Thyroid gland (tissue), 4 donors: ENCODE measurements around the gene CHRDL2. TPM values are rescaled to one million over a fixed set of nuclear protein-coding genes. Genes with fewer than 3 reads are reported as not detected.
"Not testable (repeated sequence)": the region's sequence is repeated elsewhere in the genome, so short reads cannot be mapped to it uniquely, and the experiment has no call there.

Experiments used
- DNase-seq, 2 donors: peaks; one replicate each; pipeline ENCODE4 v3.0.0-alpha.2; 2019
- H3K27ac ChIP-seq, 3 donors: fragments of 200-600 bp; sonication (generic); 1 replicate in 2 of 3; 2 replicates in 1 of 3; pipeline ENCODE4 v1.5.1; 2016 to 2019; ENCODE audit warnings: mild to moderate bottlenecking in 1 of 3, moderate library complexity in 1 of 3
- H3K27me3 ChIP-seq: fragments of 200-600 bp; sonication (generic); one replicate; pipeline ENCODE4 v1.5.1; 2019
- H3K36me3 ChIP-seq, 2 donors: fragments of 200-600 bp; sonication (generic); one replicate each; pipeline ENCODE4 v1.5.1; 2016 to 2019
- H3K4me1 ChIP-seq, 2 donors: fragments of 200-600 bp; sonication (generic); one replicate each; pipeline ENCODE4 v1.5.1; 2017 to 2019
- H3K4me3 ChIP-seq, 3 donors: fragments of 200-600 bp; sonication (generic); replicated peaks in 1 of 3; 1 replicate in 2 of 3; 2 replicates in 1 of 3; pipeline ENCODE4 v1.5.1; 2016; ENCODE audit warnings: mild to moderate bottlenecking in 1 of 3
- H3K9me3 ChIP-seq: fragments of 200-600 bp; sonication (generic); one replicate; pipeline ENCODE4 v1.5.1; 2017
- CTCF ChIP-seq, 6 experiments: fragments of 200-600 bp in 3 of 6; fragments of 450-650 bp in 3 of 6; sonication (generic) in 3 of 6; IDR thresholded peaks; one replicate each; pipeline ENCODE4 v1.5.1; 2016 to 2019; ENCODE audit warnings: antibody characterized with exemption in 6 of 6, mild to moderate bottlenecking in 2 of 6, inconsistent platforms in 1 of 6, moderate library complexity in 1 of 6
- POLR2A ChIP-seq, 2 donors: fragments of 450-650 bp; IDR thresholded peaks; one replicate each; pipeline ENCODE4 v1.6.1; 2017; ENCODE audit warnings: antibody characterized with exemption in 2 of 2, mild to moderate bottlenecking in 2 of 2, moderate library complexity in 1 of 2
- WGBS, 2 donors: methylation state at CpG; one replicate each; pipeline ENCODE4 v1.1.5; 2017; 5-methylcytosine and 5-hydroxymethylcytosine counted together
- intact Hi-C: fragments of 100-400 bp; cut with DNase I; formaldehyde crosslinking; loops from one replicate; pipeline ENCODE4 v1.15.1; 2023
- total RNA-seq, 4 donors: library from RNA; depleted of rRNA; stranded (reverse); fragments of >200 nt; gene quantifications; one replicate each; pipeline ENCODE4 v1.2.3, GENCODE V29; 2016

Gene CHRDL2
- total RNA-seq, 4 donors from 2014 or later, result not detected

GRCh38 chr11:74769055-74769707 lies 38.0 kb upstream of the CHRDL2 start:
- Histone ChIP-seq H3K9me3 (no peaks in the 10 kb centered on the region), H3K36me3 (no peaks in the 10 kb centered on the region), H3K27me3 (no peaks in the 10 kb centered on the region), H3K4me1 (peaks cover 0 to 7% of the 10 kb centered on the region in 2 donors), H3K4me3 (no peak overlapping the region), H3K27ac (no peak overlapping the region)
- DNase-seq, result no peak
- no peak for TF ChIP-seq POLR2A (IDR thresholded peaks at IDR 0.05)
- no peak for TF ChIP-seq CTCF (IDR thresholded peaks at IDR 0.05)
- 83 to 92% methylated on average over 2 of the region's 2 CpGs for WGBS, 2 donors
- intact Hi-C loops, result no loop called here

DNA sequence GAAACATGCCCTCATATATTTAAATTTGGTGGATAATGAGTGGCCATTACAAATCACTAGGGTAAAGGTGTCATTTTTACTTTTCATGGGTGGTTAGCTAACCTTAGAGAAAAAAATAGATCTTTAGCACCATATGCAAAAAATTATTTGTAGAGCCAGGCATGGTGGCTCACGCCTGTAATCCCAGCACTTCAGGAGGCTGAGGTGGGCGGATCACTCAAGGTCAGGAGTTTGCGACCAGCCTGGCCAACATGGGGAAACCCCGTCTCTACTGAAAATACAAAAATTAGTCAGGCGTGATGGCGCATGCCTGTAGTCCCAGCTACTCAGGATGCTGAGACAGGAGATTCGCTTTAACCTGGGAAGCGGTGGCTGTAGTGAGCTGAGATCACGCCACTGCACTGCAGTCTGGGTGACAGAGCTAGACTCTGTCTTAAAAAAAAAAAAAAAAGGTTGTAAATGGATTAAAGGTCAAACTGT lies 37.0 kb upstream of the CHRDL2 start:
- H3K4me3 ChIP-seq, H3K9me3 ChIP-seq, H3K27ac ChIP-seq, H3K36me3 ChIP-seq, H3K4me1 ChIP-seq, intact Hi-C loops, H3K27me3 ChIP-seq: not testable (repeated sequence)
- peak; percentile 57 to 62 for DNase-seq
- 64 to 70% methylated on average over 9 of the region's 9 CpGs for WGBS, 2 donors

DNA sequence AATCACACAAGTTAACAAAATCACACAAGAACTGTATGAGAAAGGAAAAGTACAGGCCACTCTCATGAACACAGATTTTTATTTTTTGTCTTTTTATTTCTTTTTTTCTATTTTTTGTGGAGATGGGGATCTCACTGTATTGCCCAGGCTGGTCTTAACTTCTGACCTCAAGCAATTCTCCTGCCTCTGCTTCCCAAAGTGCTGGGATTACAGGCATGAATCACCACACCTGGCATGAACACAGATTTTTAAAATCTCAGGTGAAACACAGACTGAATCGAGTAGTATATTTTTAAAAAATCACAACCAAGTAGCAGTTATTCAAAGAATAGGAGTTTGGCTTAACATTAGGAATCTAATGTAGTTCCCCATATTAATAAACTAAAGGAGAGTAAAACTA lies 35.7 kb upstream of the CHRDL2 start:
- H3K36me3 ChIP-seq, result no peaks in the 10 kb centered on the region
- TF ChIP-seq POLR2A (IDR thresholded peaks at IDR 0.05), result no peak
- TF ChIP-seq CTCF (IDR thresholded peaks at IDR 0.05), result no peak
- H3K4me1 ChIP-seq, result peaks cover 0 to 7% of the 10 kb centered on the region in 2 donors
- WGBS, 2 donors, result 98 to 100% methylated on average over 1 of the region's 1 CpG
- intact Hi-C loops, result no loop called here
- H3K4me3 ChIP-seq, result no peak overlapping the region
- no peak for DNase-seq
- H3K27me3 ChIP-seq, result no peaks in the 10 kb centered on the region
- H3K27ac ChIP-seq, result no peak overlapping the region
- H3K9me3 ChIP-seq, result no peaks in the 10 kb centered on the region

DNA sequence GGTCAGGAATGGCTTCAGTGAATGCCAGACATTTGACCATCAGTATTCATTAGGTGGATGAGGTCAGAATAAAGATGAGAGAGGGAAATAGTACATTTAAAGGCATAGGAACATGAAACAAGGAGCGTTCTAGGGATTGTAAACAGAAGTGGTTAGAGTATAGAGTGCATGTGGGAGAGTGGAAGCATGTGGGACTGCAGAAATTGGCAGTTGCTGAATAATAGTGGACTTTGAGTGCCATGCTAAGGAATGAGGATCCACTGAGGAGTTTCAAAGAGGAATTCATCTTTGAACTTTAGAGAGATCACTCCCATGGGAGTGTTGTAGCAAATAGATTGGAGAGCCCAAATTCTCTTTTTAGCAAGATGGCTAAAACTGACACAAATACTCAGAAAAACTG lies 25.3 kb upstream of the CHRDL2 start:
- TF ChIP-seq POLR2A (IDR thresholded peaks at IDR 0.05) (no peak), CTCF (IDR thresholded peaks at IDR 0.05) (no peak)
- Histone ChIP-seq H3K27me3 (no peaks in the 10 kb centered on the region), H3K4me1 (peaks cover 8 to 9% of the 10 kb centered on the region in 2 donors), H3K36me3 (no peaks in the 10 kb centered on the region), H3K4me3 (no peak overlapping the region), H3K9me3 (no peaks in the 10 kb centered on the region), H3K27ac (no peak overlapping the region)
- no peak for DNase-seq
- intact Hi-C loops, result no loop called here
- 86 to 92% methylated on average over 1 of the region's 1 CpG for WGBS, 2 donors

- no peak for DNase-seq
- intact Hi-C loops, result no loop called here
- Histone ChIP-seq H3K9me3 (no peaks in the 10 kb centered on the region), H3K27me3 (no peaks in the 10 kb centered on the region), H3K36me3 (no peaks in the 10 kb centered on the region), H3K4me1 (peaks cover 8 to 17% of the 10 kb centered on the region in 2 donors), H3K4me3 (no peak overlapping the region), H3K27ac (no peak overlapping the region)
- TF ChIP-seq POLR2A (IDR thresholded peaks at IDR 0.05) (no peak), CTCF (IDR thresholded peaks at IDR 0.05) (no peak)
- WGBS, 2 donors, result 56 to 59% methylated on average over 1 of the region's 1 CpG
Measured at GRCh38 chr11:74755395-74755995, 24.3 kb upstream of the CHRDL2 start.
